ENCODE measurements around the gene NCAM1.

Gene NCAM1

GRCh38 chr11:113131036-113131775 is 170.0 kb downstream of the NCAM1 start:
- DNase-seq (ENCODE audit: low read depth in 2 of 2): no peak

GRCh38 chr11:113133071-113133470 is 171.9 kb downstream of the NCAM1 start:
- DNase-seq (ENCODE audit: low read depth in 2 of 2): no peak

- DNase-seq (ENCODE audit: low read depth in 2 of 2): no peak
Measured at GRCh38 chr11:113134626-113135025, 173.4 kb downstream of the NCAM1 start.

GRCh38 chr11:113137713-113138529 is 176.7 kb downstream of the NCAM1 start:
- DNase-seq (ENCODE audit: low read depth in 2 of 2): no peak

GRCh38 chr11:113138731-113139130 is 177.5 kb downstream of the NCAM1 start:
- no peak for DNase-seq (ENCODE audit: low read depth in 2 of 2)

- DNase-seq (ENCODE audit: low read depth in 2 of 2): no peak
Measured at GRCh38 chr11:113141010-113141409, 179.8 kb downstream of the NCAM1 start.

GRCh38 chr11:113142508-113142907 is 181.3 kb downstream of the NCAM1 start:
- no peak for DNase-seq (ENCODE audit: low read depth in 2 of 2)

GRCh38 chr11:113147249-113147648 is 186.0 kb downstream of the NCAM1 start:
- DNase-seq (ENCODE audit: low read depth in 2 of 2): no peak

- DNase-seq (ENCODE audit: low read depth in 2 of 2): no peak
Measured at GRCh38 chr11:113148076-113148475, 186.9 kb downstream of the NCAM1 start.

- no peak for DNase-seq (ENCODE audit: low read depth in 2 of 2)
Measured at GRCh38 chr11:113148652-113149051, 187.4 kb downstream of the NCAM1 start.

- no peak for DNase-seq (ENCODE audit: low read depth in 2 of 2)
Measured at GRCh38 chr11:113151521-113151920, 190.3 kb downstream of the NCAM1 start.

- DNase-seq (ENCODE audit: low read depth in 2 of 2): no peak
Measured at GRCh38 chr11:113152500-113152899, 191.3 kb downstream of the NCAM1 start.

- DNase-seq (ENCODE audit: low read depth in 2 of 2): no peak
Measured at GRCh38 chr11:113153847-113154246, 192.6 kb downstream of the NCAM1 start.

GRCh38 chr11:113159988-113160807 is 199.0 kb downstream of the NCAM1 start:
- no peak for DNase-seq (ENCODE audit: low read depth in 2 of 2)

GRCh38 chr11:113160808-113161124 is 199.5 kb downstream of the NCAM1 start:
- no peak for DNase-seq (ENCODE audit: low read depth in 2 of 2)

- DNase-seq (ENCODE audit: low read depth in 2 of 2): no peak
Measured at GRCh38 chr11:113161711-113162591, 200.7 kb downstream of the NCAM1 start.

GRCh38 chr11:113162592-113162962 is 201.4 kb downstream of the NCAM1 start:
- DNase-seq (ENCODE audit: low read depth in 2 of 2): no peak

- DNase-seq (ENCODE audit: low read depth in 2 of 2): peak in 1 of 2 experiments; percentile 25
Measured at GRCh38 chr11:113163291-113164030, 202.2 kb downstream of the NCAM1 start.

- no peak for DNase-seq (ENCODE audit: low read depth in 2 of 2)
Measured at GRCh38 chr11:113166280-113166679, 205.1 kb downstream of the NCAM1 start.

GRCh38 chr11:113167599-113167998 is 206.4 kb downstream of the NCAM1 start:
- DNase-seq (ENCODE audit: low read depth in 2 of 2): no peak
